GM04504 (cell line): ENCODE data around the gene DDR1.
"Not testable (repeated sequence)": the region's sequence is repeated elsewhere in the genome, so short reads cannot be mapped to it uniquely, and the experiment has no call there.

Source experiments
- DNase-seq: peaks from one replicate; pipeline ENCODE4 v3.0.0-alpha.2; 2012; ENCODE audit warnings: low read depth

The DDR1 gene

DNA sequence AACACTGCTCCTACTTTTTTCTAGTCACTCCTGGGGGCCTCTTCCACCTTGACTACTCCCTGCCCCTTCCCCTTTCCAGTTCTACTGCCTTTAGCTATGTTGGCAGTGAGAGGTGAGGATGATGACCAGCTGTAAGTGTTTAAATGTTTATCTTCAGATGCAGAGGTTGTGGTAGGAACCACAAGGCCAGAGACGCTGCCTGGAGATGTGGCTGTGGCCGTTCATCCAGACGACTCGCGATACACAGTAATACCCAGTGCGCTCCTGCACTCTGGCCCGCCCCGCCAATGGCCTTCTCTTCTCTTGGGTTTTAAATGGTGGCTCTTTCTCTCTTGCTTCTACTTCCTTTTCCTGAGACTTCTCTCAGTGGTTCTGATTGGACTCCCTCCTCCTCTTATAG, 34.4 kb downstream of the DDR1 start:
- no peak for DNase-seq

DNA sequence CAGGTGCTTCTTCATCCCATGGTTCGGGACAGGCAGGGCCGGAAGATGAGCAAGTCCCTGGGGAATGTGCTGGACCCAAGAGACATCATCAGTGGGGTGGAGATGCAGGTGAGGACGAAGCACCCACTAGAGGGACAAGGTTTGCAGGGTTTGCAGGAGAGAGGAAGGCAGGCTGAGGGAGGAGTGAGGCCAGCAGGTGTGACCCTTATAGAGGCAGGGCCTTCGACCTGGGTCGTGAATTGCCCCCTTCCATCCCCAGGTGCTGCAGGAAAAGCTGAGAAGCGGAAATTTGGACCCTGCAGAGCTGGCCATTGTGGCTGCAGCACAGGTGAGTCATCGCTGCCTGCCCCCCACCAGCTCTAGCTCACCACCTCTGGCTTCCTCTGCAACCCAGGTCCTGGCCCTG, 38.1 kb downstream of the DDR1 start:
- no peak for DNase-seq

DNA sequence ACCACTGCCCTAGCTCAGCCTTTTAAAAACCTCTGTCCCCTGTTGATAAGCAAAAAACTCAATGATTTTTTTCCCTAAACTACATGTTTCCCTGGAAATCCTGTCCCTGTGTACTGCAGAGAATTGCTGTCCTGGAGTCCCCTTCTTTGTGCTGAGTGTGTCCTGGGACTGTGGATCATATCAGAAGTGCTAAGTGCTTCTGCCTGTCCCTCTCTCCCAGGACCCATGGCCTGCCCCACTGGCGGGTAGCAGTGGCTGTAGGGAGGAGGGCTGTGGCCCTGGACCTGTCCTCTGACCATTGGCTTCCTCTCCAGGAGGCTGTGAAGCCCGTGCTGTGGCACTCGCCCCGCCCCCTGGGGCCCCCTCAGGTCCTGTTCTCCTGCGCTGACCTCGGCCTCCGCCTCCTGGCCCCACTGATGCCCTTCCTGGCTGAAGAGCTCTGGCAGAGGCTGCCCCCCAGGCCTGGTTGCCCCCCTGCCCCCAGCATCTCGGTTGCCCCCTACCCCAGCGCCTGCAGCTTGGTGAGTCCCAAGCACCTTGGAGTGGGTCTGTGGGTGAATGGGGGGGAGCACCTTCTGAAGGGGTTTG, 39.8 kb downstream of the DDR1 start:
- not testable (repeated sequence) for DNase-seq

DNA sequence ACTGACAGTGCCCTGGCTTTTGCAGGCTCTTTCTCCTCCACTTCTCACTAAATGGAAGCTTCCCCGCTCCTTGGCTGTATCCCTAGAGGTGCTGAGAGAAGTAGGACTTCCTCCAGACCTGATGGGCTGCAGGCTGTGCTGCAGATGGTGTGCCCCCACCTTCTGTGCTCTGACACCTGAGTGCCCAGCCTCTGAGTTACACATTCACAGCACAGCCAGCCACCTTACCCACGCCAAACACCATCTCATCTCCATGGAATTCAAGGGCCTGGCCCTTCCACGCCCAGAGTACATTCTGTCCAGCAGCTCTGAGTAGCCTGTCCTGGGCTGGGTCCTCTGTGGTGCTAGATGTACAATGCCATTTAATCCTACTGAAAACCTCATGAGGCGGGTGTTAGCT, 42.3 kb downstream of the DDR1 start:
- no peak for DNase-seq

DNA sequence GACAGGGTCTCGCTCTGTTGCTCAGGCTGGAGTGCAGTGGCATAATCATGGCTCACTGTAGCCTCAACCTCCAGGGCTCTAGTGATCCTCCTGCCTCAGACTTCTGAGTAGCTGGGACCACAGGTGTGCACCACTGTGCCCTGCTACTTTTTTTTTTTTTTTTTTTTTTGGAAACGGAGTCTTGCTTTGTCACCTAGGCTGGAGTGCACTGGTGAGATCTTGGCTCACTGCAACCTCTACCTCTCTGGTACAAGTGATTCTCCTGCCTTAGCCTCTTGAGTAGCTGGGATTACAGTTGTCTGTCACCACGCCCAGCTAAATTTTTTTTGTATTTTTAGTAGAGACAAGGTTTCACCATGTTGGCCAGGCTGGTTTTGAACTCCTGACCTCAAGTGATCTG, 42.8 kb downstream of the DDR1 start:
- not testable (repeated sequence) for DNase-seq

DNA sequence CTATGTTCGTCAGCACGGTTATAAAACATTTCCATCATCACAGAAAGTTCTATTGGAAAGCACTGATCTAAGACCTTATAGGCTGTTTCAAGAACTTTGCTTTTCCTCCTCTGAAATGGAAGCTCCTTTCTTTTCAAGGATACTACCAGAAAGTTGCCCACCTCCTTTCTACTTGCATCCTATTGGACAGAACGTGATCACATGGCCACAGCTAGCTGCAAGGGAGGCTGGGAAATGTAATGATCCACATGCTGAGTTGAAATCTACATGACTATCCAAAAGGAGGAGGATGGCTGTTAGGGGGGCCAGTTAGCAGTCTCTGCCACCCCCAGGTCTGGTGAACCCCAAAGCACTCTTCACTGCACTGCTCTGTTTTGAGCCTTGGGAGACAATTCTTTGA, 44.4 kb downstream of the DDR1 start:
- DNase-seq: no peak

DNA sequence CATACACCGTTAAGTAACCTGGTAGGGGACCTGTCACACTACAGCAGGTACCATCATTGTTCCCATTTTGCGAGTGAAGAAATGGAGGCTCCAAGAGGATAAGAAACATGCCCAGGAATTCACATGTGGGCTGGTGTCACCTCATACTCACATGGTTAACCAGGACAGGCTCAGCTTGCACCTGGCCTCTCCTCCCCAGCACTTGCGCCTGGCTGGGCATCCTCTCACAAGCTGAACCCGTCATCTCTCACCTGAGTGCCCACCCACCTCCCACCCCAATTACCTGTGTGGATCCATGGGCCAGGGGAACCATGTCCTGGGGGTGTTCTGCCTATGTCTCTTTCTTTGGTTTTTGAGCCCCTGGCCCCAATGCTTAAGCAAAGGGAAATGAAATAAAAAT, 46.2 kb downstream of the DDR1 start:
- DNase-seq: no peak

DNA sequence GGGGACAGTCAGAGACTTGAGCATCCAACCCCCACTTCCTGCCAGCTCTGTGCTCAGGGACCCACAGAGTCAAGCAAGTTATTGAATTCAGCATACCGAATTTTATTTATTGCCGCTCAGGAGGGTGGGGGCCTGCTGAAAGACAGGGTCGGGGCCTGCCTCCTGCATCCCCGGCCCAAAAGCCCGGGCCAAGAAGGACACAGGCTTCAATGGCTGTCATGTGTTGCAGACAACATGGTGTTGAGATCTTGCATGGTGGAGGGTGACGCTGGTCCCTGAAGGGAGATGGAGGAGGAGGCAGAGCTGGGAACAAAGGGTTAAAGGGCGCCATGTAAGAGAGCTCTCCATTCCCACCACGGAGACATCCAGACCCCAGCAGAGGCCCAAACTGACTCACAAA, 47.0 kb downstream of the DDR1 start:
- DNase-seq: no peak

DNA sequence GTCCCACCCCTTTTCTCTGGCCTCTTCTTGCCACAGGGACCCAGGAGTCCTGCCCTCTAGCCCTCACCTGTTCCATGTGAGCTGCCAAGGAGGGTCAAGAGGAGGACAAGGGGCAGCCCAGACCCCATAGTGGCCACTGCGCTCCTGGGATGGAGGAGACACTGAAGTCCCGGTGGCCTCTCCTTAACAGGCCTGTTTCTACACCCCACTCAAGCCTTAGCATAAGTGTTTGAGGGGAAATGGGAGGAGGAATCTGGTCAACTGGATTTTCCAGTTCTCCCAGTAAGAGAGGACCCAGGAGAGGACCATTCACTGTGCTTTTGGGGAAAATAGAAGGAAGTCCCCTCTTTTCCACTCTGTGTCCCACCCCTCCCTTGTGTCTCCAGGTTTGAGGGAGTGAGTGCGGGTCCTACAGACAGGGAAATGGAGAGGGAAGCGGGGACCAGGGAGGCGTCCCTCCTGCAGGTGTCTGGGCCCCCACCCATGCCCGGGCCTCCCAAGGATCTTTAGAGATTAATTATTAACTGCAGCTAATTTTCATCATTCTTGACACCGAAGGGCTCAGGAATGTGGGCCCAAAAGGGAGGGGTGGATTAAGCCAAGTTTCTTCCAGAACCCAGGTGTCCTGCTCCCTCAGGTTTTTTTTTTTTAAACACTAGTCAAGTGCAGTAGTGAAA, 47.8 kb downstream of the DDR1 start, which contains the start of gene SFTA2:
Gene SFTA2 (minus strand): TSS at position 202 of the 677 bp plus-strand sequence. CDS start 74 bp downstream, at position 128.
- DNase-seq: no peak

DNA sequence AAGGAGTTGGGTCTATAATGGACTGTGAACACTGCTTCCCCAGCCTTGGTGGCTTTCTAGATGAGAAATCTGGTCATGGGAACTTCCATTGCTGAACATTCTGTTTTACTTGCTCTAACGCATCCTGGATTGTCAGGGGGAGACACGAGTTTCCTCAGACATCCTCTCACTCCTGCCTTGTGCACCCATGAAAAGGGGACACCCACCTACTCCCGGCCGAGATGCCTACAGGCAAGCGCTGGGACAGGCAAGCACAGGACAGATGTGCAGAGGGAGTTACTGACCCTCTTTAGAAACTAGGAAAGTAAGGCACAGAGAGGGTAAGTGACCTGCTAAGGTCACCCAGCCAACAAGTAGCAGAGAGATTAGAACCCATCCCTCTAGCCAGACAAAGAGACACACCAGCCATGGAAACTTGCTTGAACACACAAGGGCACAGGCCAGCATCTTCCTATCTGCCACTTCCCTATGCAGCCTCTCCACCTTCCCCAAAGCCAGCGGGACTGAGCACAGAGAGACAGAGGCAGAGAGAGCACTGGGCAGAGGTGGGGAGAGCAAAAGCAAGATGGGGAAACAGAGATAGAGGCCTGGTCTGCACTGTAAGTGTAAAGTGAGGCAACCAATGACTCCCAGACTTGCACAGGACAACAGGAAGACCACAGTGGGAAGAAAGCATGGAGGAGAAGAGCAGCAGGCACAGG, 48.5 kb downstream of the DDR1 start:
- DNase-seq: no peak

DNA sequence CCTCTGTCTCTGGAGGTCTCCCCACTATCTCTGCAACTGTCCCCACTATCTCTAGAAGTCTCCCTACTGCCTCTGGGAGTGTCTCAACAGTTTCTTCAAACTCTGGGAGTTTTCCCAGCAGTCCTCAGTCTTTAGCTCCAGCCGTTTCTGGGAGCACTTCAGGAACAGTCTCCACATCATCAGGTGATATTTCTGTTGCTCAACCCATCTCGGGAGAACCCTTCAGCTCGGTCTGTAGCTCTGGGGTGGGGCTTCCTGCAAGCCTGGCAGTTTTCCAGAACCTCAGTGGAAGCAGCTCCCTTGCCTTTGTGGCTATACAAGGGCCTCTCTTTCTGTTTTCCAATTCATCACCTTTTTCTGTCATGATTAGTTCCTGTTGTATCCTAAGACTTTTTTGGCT, 50.7 kb downstream of the DDR1 start:
- no peak for DNase-seq

DNA sequence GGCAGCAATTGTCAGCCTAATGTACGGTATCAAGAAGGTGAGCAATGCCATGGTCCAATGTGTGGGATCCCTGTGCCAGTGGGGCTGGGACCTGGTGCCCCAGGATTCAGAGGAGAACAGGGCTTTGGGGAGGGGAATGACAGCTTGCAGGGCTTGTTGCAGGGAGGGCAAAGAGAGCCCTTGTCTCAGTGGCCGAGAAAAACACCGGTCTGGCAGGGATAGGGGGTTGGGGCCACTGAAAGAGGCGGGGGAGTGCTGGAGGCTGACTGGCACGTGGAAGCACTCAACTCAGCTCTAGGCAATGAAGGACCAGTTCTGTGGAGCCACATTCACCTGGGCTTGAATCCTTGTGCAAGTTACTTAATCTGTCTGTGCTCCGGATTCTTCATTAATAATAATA, 52.9 kb downstream of the DDR1 start:
- DNase-seq: no peak

DNA sequence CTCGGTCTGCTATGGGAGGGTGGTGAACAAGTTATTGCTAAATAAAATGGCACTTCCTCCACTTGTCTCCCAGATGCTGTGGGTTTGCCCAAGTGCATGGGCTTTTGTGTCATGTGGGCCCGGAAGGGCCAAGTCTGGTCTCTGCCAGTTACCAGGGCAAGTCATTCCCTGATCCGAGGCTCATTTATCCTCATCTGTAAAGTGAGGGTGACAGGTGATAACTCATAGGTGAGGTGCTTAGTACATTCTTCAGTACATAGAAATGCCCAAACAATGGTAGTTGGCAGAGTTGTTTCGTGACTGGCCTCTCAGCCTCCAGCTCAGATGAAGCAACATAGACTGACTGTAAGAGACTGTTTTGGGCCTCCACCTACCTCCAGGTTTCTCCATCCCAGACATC, 54.4 kb downstream of the DDR1 start:
- DNase-seq: no peak

DNA sequence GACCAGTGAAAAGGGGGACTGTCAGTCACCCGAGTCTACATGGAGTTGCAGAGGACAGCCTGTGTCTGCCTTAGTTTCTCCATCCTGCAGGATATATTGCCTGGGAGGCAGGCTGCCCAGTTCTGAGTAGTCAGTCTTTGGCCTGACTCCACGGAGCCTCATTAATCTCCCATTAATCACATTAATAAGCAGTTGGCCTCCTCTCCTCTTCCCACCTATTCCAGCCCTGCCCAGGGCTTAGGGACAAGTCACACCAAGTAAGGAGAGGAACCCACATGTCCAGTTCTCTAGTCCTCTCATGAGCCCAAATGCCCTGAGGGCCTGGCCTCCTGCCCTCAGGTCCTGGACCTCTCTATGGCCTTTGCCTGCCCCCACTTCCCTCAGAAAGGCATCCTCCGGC, 55.2 kb downstream of the DDR1 start:
- DNase-seq: no peak

DNA sequence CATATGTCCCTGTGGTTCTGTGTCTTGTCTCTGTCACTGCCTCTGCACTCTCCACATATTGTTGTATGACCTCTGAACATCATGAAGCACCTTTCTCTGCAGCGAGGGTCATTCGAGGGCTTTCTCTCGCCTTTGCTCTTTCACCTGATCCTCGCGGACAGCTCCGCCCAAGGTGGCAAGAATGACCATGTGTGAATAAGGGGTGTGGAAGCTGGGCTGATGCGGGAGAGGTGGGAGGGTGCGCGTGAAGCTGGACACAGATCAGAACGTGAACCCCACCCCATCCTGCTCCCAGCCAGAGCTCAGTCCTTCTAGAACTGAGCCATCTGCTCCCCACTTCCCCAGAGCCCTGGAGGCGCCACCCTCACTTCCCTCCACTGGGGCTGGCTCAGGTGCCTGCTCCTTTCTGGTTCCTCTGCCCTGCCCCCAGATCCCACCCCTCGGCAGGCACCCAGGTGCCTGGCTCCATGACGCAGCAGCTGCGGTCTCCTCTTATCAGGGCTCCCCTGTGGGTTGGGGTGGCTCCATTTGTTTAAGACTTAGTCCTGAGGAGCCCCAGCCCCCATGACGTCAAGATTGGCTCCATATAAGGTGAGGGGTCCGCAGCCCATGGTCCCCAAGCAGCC, 56.2 kb downstream of the DDR1 start, which contains the start of gene MUCL3:
Gene MUCL3 (plus strand): TSS at position 613 of the 626 bp plus-strand sequence. CDS start 27 bp downstream, outside the sequence.
- no peak for DNase-seq

DNA sequence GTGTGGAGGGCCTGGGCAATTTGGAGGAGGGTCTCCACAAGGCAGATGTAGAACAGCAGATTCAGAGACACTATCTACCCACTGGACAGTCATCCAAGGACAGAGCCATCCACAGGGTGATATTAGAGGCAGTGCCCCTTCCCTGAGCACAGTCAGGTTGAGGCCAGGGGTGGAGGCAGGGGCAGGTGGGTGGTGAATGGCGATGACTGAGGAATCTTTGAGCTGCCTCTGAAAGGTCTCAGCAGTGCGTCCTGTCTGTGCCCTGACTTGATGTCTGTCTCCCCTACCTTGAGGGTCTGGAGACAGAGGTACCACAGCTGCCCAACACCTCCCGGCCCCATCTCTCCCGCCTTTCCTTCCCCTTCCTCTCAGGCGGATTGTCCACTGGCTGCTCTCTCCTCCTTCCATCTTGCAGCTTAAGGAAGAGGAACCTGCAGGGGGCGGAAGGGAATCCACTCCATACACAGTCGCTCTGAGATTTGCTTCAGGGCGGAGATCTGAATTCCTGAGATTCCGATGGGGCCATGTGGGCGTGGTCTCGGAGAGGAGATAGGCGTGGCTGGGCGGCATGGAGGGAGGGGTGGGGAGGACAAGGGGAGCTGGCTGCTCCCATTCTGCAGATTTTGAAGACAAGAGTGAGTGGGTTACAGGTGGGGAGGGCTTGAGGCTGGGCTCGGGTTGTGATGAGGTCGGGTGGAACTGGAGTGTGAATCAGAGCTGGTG, 58.2 kb downstream of the DDR1 start:
- DNase-seq: peak; percentile 71

DNA sequence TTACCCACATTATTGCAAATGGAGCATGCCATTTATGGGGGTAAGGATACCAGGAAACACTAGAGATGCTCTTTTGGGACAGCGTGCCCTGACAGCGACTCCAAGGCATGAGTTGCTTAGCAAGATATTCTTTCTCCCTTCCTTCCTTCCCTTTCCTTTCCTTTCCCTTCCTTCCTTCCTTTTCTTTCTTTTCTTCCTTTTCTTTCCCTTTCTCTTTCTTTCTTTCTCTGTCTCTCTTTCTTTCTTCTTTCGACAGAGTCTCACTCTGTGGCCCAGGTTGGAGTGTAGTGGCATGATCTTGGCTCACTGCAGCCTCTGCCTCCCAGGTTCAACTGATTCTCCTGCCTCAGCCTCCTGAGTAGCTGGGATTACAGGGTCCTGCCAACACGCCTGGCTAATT, 59.7 kb downstream of the DDR1 start:
- DNase-seq: no peak

DNA sequence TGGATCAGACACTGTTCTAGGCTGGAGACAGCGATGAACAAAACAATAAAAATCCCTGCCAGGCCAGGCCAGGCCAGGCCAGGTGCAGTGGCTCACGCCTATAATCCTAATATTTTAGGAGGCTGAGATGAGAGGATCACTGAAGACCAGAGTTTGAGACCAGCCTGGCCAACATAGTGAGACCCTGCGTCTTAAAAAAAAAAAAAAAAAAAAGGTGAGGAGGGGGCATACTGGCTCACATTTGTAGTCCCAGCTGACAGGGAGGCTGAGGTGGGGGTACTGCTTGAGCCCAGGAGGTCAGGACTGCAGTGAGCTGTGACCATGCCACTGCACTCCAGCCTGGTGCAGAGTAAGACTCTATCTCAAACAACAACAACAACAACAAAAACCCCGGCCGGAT, 61.0 kb downstream of the DDR1 start:
- DNase-seq: no peak

DNA sequence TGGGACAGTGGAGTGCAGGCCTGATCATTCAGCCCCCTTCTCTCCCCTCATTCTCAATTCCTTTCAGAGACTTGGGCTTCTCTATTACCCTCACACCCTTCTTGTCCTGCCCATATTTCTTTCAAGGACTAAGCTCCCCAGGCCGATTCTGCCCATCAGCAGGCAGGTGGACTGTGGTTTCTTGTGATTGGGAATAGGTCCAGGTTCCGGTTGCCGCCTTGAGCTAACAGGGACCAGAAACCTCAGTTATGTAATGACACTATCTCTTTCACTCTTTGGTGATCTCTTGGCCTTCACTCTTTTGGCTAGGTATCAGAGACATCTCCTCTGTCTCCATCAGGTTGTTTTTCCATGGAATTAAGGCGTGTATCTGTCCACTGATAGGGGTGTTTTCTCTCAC, 62.9 kb downstream of the DDR1 start:
- no peak for DNase-seq

DNA sequence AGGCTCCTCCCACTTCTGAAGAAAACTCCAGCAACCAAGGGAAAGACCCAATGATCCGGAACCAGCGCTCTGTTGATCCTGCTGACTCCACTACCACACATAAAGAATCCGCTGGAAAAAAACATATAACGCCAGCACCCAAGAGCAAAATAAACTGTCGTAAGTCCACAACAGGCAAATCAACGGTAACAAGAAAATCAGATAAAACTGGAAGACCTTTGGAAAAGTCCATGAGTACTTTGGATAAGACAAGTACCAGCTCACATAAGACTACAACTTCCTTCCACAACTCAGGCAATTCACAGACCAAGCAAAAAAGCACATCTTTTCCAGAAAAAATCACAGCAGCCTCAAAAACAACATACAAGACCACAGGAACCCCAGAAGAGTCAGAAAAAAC, 64.5 kb downstream of the DDR1 start:
- DNase-seq: no peak
